ENCODE results near the gene EYA4.

- TF ChIP-seq EZH2 (IDR thresholded peaks at IDR 0.05) (no peak), POLR2AphosphoS5 (IDR thresholded peaks at IDR 0.05; ENCODE audit: borderline replicate concordance, low read depth, low read length) (no peak)
Observed at GRCh38 chr6:133418108-133418507, 177.0 kb downstream of the EYA4 start.

Measured in SK-N-MC (cell line).